Measurements from ENCODE around the gene ZNF700.
"Not testable (repeated sequence)": the region's sequence is repeated elsewhere in the genome, so short reads cannot be mapped to it uniquely, and the experiment has no call there.

The ZNF700 gene

GRCh38 chr19:11935829-11936228, 10.9 kb downstream of the ZNF700 start:
- H3K9me3 ChIP-seq (ENCODE audit: control insufficient read depth in 1 of 2, low read length in 2 of 2) = peaks cover 23 to 29% of the 10 kb centered on the region in 2 donors
- H3K9ac ChIP-seq (ENCODE audit: low read depth in 1 of 2, low read length in 2 of 2); H3K4me3 ChIP-seq (ENCODE audit: low read depth in 1 of 2, low read length in 2 of 2); H3K27me3 ChIP-seq (ENCODE audit: control insufficient read depth in 1 of 2, insufficient read depth in 2 of 2, low read length in 2 of 2); H3K27ac ChIP-seq (ENCODE audit: low read depth, low read length); H3K4me1 ChIP-seq (ENCODE audit: control insufficient read depth in 1 of 2, insufficient read depth in 2 of 2, low read length in 2 of 2): not testable (repeated sequence)
- peaks cover 4 to 19% of the 10 kb centered on the region in 2 donors for H3K36me3 ChIP-seq (ENCODE audit: control insufficient read depth in 1 of 2, insufficient read depth in 2 of 2, low read length in 2 of 2)

GRCh38 chr19:11938383-11938782, 13.5 kb downstream of the ZNF700 start:
- Histone ChIP-seq H3K36me3 (ENCODE audit: control insufficient read depth in 1 of 2, insufficient read depth in 2 of 2, low read length in 2 of 2) (peaks cover 8 to 28% of the 10 kb centered on the region in 2 donors), H3K9me3 (ENCODE audit: control insufficient read depth in 1 of 2, low read length in 2 of 2) (peaks cover 38 to 41% of the 10 kb centered on the region in 2 donors)
- H3K9ac ChIP-seq (ENCODE audit: low read depth in 1 of 2, low read length in 2 of 2); H3K4me1 ChIP-seq (ENCODE audit: control insufficient read depth in 1 of 2, insufficient read depth in 2 of 2, low read length in 2 of 2); H3K27ac ChIP-seq (ENCODE audit: low read depth, low read length); H3K27me3 ChIP-seq (ENCODE audit: control insufficient read depth in 1 of 2, insufficient read depth in 2 of 2, low read length in 2 of 2); H3K4me3 ChIP-seq (ENCODE audit: low read depth in 1 of 2, low read length in 2 of 2): not testable (repeated sequence)

DNA sequence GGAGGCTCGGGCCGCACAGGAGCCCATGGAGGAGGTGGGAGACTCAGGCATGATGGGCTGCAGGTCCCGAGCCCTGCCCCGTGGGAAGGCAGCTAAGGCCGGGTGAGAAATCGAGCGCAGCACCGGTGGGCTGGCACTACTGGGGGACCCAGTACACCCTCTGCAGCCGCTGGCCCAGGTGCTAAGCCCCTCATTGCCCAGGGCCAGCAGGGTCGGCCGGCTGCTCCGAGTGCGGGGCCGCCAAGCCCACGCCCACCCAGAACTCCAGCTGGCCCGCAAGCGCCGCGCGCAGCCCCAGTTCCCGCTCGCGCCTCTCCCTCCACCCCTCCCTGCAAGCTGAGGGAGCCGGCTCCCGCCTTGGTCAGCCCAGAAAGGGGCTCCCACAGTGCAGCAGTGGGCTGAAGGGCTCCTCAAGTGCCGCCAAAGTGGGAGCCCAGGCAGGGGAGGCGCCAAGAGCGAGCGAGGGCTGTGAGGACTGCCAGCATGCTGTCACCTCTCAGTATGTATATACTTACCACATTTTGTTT, 16.5 kb downstream of the ZNF700 start:
- peaks cover 36 to 45% of the 10 kb centered on the region in 2 donors for H3K36me3 ChIP-seq (ENCODE audit: control insufficient read depth in 1 of 2, insufficient read depth in 2 of 2, low read length in 2 of 2)
- H3K27ac ChIP-seq (ENCODE audit: low read depth, low read length); H3K4me1 ChIP-seq (ENCODE audit: control insufficient read depth in 1 of 2, insufficient read depth in 2 of 2, low read length in 2 of 2); H3K27me3 ChIP-seq (ENCODE audit: control insufficient read depth in 1 of 2, insufficient read depth in 2 of 2, low read length in 2 of 2); H3K9ac ChIP-seq (ENCODE audit: low read depth in 1 of 2, low read length in 2 of 2); H3K4me3 ChIP-seq (ENCODE audit: low read depth in 1 of 2, low read length in 2 of 2): not testable (repeated sequence)
- peaks cover 56 to 60% of the 10 kb centered on the region in 2 donors for H3K9me3 ChIP-seq (ENCODE audit: control insufficient read depth in 1 of 2, low read length in 2 of 2)

DNA sequence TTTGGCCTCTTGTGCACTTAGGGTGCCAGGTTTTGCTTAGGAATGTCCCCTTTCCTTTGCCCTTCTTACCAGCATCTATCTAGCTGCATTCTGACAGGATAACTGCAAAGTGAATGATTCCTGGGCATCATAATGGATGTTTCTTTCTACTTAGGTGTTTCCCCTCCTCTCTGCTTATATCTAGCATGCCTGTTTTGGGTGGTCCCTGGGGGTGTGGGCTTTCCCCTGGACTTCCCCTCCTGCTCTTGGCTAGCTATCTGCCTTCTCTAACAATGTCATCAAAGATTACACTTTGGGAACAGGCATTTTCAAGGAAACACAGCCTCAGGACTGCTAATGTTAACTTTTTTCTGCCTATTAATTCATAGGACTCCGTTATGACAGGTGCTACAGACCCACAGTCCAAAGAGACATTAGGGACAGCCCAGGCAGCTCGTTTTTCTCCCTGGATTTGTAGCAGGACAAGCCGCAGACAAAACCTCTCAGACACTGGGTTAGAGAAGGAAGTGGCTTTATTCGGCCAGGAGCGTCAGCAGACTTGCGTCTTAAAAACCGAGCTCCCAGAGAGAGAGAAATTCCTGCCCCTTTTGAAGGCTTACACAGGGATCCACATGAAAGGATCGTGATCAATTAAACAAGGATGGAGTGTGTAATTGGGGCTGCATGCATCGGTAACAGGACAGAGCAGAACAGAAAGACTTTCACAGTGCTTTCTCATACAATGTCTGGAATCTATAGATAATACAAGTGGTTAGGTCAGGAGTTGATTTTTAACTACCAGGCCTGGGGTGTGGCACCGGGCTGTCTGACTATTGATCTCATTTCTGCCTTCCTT, 17.3 kb downstream of the ZNF700 start:
- Histone ChIP-seq H3K4me1 (ENCODE audit: control insufficient read depth in 1 of 2, insufficient read depth in 2 of 2, low read length in 2 of 2) (no peaks in the 10 kb centered on the region), H3K27me3 (ENCODE audit: control insufficient read depth in 1 of 2, insufficient read depth in 2 of 2, low read length in 2 of 2) (no peaks in the 10 kb centered on the region), H3K36me3 (ENCODE audit: control insufficient read depth in 1 of 2, insufficient read depth in 2 of 2, low read length in 2 of 2) (peaks cover 42 to 53% of the 10 kb centered on the region in 2 donors), H3K27ac (ENCODE audit: low read depth, low read length) (no peak overlapping the region), H3K9ac (ENCODE audit: low read depth in 1 of 2, low read length in 2 of 2) (no peak overlapping the region), H3K4me3 (ENCODE audit: low read depth in 1 of 2, low read length in 2 of 2) (no peak overlapping the region), H3K9me3 (ENCODE audit: control insufficient read depth in 1 of 2, low read length in 2 of 2) (peaks cover 63 to 68% of the 10 kb centered on the region in 2 donors)

DNA sequence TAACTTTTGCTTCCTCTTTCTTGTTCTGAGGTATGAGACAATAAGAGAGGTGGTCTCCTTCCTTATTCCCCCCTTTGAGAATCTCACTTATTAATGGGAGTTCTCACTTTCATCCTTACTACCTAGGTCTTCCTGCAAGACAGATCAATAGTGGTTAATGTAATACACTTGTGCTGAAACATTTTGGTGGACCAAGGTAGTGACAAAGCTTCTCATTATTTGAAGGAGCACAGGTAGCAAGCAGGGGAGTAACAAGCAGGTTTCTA, 17.9 kb downstream of the ZNF700 start:
- H3K9ac ChIP-seq (ENCODE audit: low read depth in 1 of 2, low read length in 2 of 2) = no peak overlapping the region
- H3K9me3 ChIP-seq (ENCODE audit: control insufficient read depth in 1 of 2, low read length in 2 of 2) = peaks cover 67 to 71% of the 10 kb centered on the region in 2 donors
- no peak overlapping the region for H3K27ac ChIP-seq (ENCODE audit: low read depth, low read length)
- H3K36me3 ChIP-seq (ENCODE audit: control insufficient read depth in 1 of 2, insufficient read depth in 2 of 2, low read length in 2 of 2) = peaks cover 47 to 59% of the 10 kb centered on the region in 2 donors
- peak overlapping the region in 1 of 2 donors; percentile 21 for H3K4me3 ChIP-seq (ENCODE audit: low read depth in 1 of 2, low read length in 2 of 2)
- H3K4me1 ChIP-seq (ENCODE audit: control insufficient read depth in 1 of 2, insufficient read depth in 2 of 2, low read length in 2 of 2) = no peaks in the 10 kb centered on the region
- H3K27me3 ChIP-seq (ENCODE audit: control insufficient read depth in 1 of 2, insufficient read depth in 2 of 2, low read length in 2 of 2) = no peaks in the 10 kb centered on the region

- H3K27me3 ChIP-seq (ENCODE audit: control insufficient read depth in 1 of 2, insufficient read depth in 2 of 2, low read length in 2 of 2) = no peaks in the 10 kb centered on the region
- no peak overlapping the region for H3K4me3 ChIP-seq (ENCODE audit: low read depth in 1 of 2, low read length in 2 of 2)
- H3K9me3 ChIP-seq (ENCODE audit: control insufficient read depth in 1 of 2, low read length in 2 of 2) = peaks cover 81 to 84% of the 10 kb centered on the region in 2 donors
- no peak overlapping the region for H3K9ac ChIP-seq (ENCODE audit: low read depth in 1 of 2, low read length in 2 of 2)
- H3K4me1 ChIP-seq (ENCODE audit: control insufficient read depth in 1 of 2, insufficient read depth in 2 of 2, low read length in 2 of 2) = no peaks in the 10 kb centered on the region
- H3K27ac ChIP-seq (ENCODE audit: low read depth, low read length) = no peak overlapping the region
- H3K36me3 ChIP-seq (ENCODE audit: control insufficient read depth in 1 of 2, insufficient read depth in 2 of 2, low read length in 2 of 2) = peaks cover 62 to 75% of the 10 kb centered on the region in 2 donors
Observed at GRCh38 chr19:11944656-11945055, 19.7 kb downstream of the ZNF700 start.

GRCh38 chr19:11948646-11949045, 23.7 kb downstream of the ZNF700 start:
- H3K36me3 ChIP-seq (ENCODE audit: control insufficient read depth in 1 of 2, insufficient read depth in 2 of 2, low read length in 2 of 2) = peaks cover 66% of the 10 kb centered on the region in 2 donors
- no peaks in the 10 kb centered on the region for H3K27me3 ChIP-seq (ENCODE audit: control insufficient read depth in 1 of 2, insufficient read depth in 2 of 2, low read length in 2 of 2)
- H3K4me3 ChIP-seq (ENCODE audit: low read depth in 1 of 2, low read length in 2 of 2) = peak overlapping the region in 1 of 2 donors; percentile 30
- H3K9ac ChIP-seq (ENCODE audit: low read depth in 1 of 2, low read length in 2 of 2) = no peak overlapping the region
- no peak overlapping the region for H3K27ac ChIP-seq (ENCODE audit: low read depth, low read length)
- peaks cover 95 to 96% of the 10 kb centered on the region in 2 donors for H3K9me3 ChIP-seq (ENCODE audit: control insufficient read depth in 1 of 2, low read length in 2 of 2)
- H3K4me1 ChIP-seq (ENCODE audit: control insufficient read depth in 1 of 2, insufficient read depth in 2 of 2, low read length in 2 of 2) = no peaks in the 10 kb centered on the region

GRCh38 chr19:11949201-11949600, 24.3 kb downstream of the ZNF700 start:
- Histone ChIP-seq H3K9me3 (ENCODE audit: control insufficient read depth in 1 of 2, low read length in 2 of 2) (peaks cover 95 to 96% of the 10 kb centered on the region in 2 donors), H3K27me3 (ENCODE audit: control insufficient read depth in 1 of 2, insufficient read depth in 2 of 2, low read length in 2 of 2) (no peaks in the 10 kb centered on the region), H3K27ac (ENCODE audit: low read depth, low read length) (no peak overlapping the region), H3K9ac (ENCODE audit: low read depth in 1 of 2, low read length in 2 of 2) (no peak overlapping the region), H3K4me1 (ENCODE audit: control insufficient read depth in 1 of 2, insufficient read depth in 2 of 2, low read length in 2 of 2) (no peaks in the 10 kb centered on the region), H3K36me3 (ENCODE audit: control insufficient read depth in 1 of 2, insufficient read depth in 2 of 2, low read length in 2 of 2) (peaks cover 60 to 65% of the 10 kb centered on the region in 2 donors), H3K4me3 (ENCODE audit: low read depth in 1 of 2, low read length in 2 of 2) (peak overlapping the region; percentile 12 to 48)

GRCh38 chr19:11949614-11950080, 24.7 kb downstream of the ZNF700 start:
- Histone ChIP-seq H3K36me3 (ENCODE audit: control insufficient read depth in 1 of 2, insufficient read depth in 2 of 2, low read length in 2 of 2) (peaks cover 56 to 61% of the 10 kb centered on the region in 2 donors), H3K4me3 (ENCODE audit: low read depth in 1 of 2, low read length in 2 of 2) (peak overlapping the region; percentile 12 to 48), H3K9me3 (ENCODE audit: control insufficient read depth in 1 of 2, low read length in 2 of 2) (peaks cover 95% of the 10 kb centered on the region in 2 donors)
- not testable (repeated sequence) for H3K27ac ChIP-seq (ENCODE audit: low read depth, low read length); H3K27me3 ChIP-seq (ENCODE audit: control insufficient read depth in 1 of 2, insufficient read depth in 2 of 2, low read length in 2 of 2); H3K9ac ChIP-seq (ENCODE audit: low read depth in 1 of 2, low read length in 2 of 2); H3K4me1 ChIP-seq (ENCODE audit: control insufficient read depth in 1 of 2, insufficient read depth in 2 of 2, low read length in 2 of 2)

DNA sequence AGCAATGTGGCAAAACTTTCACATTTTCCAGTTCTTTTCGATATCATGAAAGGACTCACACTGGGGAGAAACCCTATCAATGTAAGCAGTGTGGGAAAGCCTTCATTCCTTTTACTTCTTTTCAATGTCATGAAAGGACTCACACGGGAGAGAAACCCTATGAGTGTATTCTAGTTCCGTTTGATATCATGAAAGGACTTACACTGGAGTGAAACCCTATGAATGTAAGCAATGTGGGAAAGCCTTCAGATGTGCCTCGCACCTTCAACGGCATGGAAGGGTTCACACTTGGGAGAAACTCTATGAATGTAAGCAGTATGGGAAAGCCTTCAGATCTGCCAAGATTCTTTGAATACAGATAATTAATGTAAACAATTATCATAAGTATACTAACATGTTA, 25.4 kb downstream of the ZNF700 start:
- Histone ChIP-seq H3K9me3 (ENCODE audit: control insufficient read depth in 1 of 2, low read length in 2 of 2) (peaks cover 89 to 93% of the 10 kb centered on the region in 2 donors), H3K9ac (ENCODE audit: low read depth in 1 of 2, low read length in 2 of 2) (no peak overlapping the region), H3K36me3 (ENCODE audit: control insufficient read depth in 1 of 2, insufficient read depth in 2 of 2, low read length in 2 of 2) (peaks cover 51 to 55% of the 10 kb centered on the region in 2 donors), H3K4me3 (ENCODE audit: low read depth in 1 of 2, low read length in 2 of 2) (peak overlapping the region; percentile 12 to 48), H3K27ac (ENCODE audit: low read depth, low read length) (no peak overlapping the region), H3K27me3 (ENCODE audit: control insufficient read depth in 1 of 2, insufficient read depth in 2 of 2, low read length in 2 of 2) (no peaks in the 10 kb centered on the region), H3K4me1 (ENCODE audit: control insufficient read depth in 1 of 2, insufficient read depth in 2 of 2, low read length in 2 of 2) (no peaks in the 10 kb centered on the region)
